ENCODE data around the gene DYNLT1.
"Not testable (repeated sequence)": the region's sequence is repeated elsewhere in the genome, so short reads cannot be mapped to it uniquely, and the experiment has no call there.

DYNLT1 gene

DNA sequence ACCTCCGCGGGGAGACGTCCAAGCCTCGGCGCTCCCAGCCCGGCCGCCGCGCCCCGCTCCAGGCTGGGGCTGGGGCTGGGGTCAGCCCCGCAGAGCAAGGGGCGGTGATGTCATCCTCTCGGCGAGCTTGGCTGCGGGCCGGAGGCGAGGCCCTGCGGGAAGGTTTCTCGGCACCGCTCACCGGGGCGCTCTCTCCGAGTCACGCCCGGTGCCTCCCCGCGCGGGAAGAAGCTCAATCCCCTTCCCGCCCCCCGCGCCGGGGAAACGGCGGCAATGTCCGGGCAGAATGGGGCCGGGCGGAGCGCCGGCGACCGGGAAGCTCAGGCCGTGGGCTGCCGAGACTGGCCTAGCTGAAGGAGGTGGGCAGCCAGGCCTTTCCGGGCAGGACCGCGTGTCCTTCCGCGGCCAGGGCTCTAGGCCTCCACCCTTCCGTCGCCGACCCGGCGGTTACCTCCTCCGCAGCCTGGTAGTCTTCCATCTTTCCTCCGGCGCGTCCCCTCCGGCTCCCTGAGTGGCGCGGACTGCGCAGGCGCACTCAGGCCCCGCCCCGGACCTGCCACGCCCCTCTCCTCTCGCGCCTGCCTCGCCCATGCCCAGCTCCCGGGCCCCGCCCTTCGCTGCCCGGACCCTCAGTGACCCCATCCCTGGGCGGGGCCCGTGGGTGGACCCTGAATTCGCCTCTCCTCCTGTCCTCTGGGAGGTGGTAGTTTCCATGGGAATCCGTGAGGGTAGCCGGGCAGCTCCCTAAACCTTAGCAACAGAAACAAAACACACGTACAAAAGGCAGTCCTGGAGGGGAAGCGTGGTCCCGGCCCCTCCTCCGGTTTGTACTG is at the start of gene DYNLT1:
Gene DYNLT1, minus strand, starts transcription at position 513 of the 833 bp plus-strand sequence. Its CDS starts 35 bp downstream, at position 478.
- intact Hi-C loops (cut with DNase I) = no loop called here
- DNase-seq = peak; percentile 63 to 96 (median 90)

- intact Hi-C loops (cut with DNase I) = no loop called here
- no peak for DNase-seq
Observed at GRCh38 chr6:158688860-158689259, 44.3 kb upstream of the DYNLT1 start.

- no peak for DNase-seq
- intact Hi-C loops (cut with DNase I) = no loop called here
Observed at GRCh38 chr6:158687506-158687905, 43.0 kb upstream of the DYNLT1 start.

DNA sequence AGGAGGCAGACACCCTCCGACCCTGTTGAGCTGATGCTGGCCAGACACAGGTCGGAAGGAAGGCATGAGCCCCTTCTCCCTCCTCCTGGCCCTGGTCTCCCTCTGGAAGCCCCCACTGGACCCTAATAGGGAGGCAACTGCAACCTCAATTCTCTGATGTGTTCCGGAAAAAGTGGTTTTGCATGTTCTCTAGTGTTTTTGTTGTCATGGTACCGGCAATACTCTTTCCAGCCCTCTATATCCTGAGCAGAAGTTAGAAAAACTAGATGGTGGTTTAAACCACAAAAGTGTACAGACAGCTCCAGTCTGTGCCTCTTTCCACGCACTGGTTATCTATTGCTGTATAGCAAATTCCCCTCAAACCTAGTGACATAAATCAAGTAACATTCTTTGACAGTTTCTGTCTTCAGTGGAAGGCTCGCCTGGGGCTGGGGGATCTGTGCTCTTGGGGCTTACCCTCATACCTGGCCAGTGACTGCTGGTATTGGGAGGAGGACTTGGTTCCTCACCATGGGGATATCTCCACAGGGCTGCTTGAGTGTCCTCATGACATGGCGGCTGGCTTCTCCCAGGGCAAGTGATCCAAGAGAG is 42.3 kb upstream of the DYNLT1 start:
- intact Hi-C loops (cut with DNase I) = no loop called here

DNA sequence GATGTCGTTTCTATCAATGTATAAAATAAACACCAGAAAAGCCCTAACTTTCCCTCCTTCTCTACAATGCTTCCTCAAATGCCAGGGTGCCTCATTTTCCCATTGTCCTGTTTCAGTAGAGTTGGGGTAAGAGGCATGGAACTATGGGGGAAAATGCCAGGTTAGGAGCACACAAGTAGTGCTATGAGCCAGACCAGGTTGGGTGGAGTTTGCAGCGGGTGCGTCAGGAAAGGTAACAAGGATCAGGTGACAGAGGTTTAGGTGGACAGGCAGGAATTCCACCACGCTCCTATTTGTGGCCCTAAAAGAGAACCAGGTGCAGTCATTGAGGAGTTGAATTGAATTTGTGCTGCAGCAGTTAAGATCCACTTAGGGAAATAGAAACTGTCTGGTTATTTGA is 41.8 kb upstream of the DYNLT1 start:
- no peak for DNase-seq
- intact Hi-C loops (cut with DNase I) = no loop called here

More for the DNA sequence above, 42.3 kb upstream of the DYNLT1 start:
- DNase-seq = no peak

GRCh38 chr6:158684745-158685324 is 40.3 kb upstream of the DYNLT1 start:
- DNase-seq = peak in 1 of 42 donors; percentile 18
- intact Hi-C loops (cut with DNase I) = no loop called here

DNA sequence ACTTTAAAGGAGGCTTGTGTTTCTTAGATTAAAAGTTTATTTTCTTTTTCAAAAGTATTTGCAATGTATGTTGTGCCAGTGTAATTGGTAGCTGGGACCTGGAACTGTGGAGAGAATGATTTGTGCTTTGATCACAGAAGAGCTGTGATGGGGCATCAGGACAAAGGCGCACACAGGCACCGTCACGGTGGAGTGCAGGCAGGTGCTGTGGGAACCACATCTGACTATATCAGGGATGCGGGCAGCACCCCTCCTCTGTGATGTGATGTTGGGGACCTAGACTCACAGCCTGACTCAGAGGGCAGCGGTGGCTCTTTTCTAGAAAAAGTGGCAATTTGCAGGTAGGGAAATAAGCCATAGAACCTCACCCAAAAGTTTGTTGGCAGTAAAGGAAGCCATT is 39.8 kb upstream of the DYNLT1 start:
- DNase-seq = peak in 1 of 42 donors; percentile 24
- intact Hi-C loops (cut with DNase I) = no loop called here

DNA sequence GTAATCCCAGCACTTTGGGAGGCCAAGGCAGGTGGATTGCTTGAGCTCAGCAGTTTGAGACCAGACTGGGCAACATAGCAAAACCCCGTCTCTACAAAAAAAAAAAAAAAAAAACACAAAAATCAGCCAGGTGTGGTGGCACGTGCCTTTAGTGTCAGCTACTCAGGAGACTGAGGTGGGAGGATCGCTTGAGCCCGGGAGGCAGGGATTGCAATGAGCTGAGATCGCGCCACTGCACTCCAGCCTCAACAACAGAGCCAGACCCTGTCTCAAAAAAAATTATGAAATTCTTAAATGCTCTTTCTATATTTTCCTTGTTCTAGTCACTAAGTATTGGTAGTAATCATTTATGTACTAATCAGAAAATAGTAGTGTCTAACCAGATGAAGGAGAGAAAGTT is 35.9 kb upstream of the DYNLT1 start:
- intact Hi-C loops (cut with DNase I) = no loop called here
- DNase-seq = no peak

DNA sequence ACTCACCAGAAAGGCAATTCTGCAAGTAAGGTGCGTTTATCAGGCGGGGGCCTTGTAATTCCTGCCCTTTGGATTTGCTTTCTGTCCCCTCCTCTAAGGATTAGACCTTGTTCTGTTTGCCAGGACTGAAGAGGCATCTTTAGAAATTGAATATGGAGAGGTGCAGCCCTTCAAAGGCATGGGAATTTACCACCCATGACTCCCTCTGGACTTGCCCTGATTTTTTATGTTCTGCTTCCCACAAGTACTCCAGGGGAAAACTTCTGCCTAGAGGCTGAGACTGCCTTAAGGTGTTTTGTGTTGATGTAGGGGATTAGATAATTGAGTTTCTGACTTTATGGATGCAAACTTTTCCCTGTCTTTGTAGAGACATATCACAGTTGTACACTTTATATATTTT is 35.5 kb upstream of the DYNLT1 start:
- no peak for DNase-seq
- intact Hi-C loops (cut with DNase I) = no loop called here

GRCh38 chr6:158677906-158678578 is 33.5 kb upstream of the DYNLT1 start:
- intact Hi-C loops (cut with DNase I) = no loop called here
- DNase-seq = no peak

GRCh38 chr6:158677094-158677493 is 32.6 kb upstream of the DYNLT1 start:
- DNase-seq; intact Hi-C loops (cut with DNase I): not testable (repeated sequence)

- peak in 1 of 42 donors; percentile 19 for DNase-seq
- intact Hi-C loops (cut with DNase I) = no loop called here
Observed at GRCh38 chr6:158674342-158675131, 30.0 kb upstream of the DYNLT1 start.

DNA sequence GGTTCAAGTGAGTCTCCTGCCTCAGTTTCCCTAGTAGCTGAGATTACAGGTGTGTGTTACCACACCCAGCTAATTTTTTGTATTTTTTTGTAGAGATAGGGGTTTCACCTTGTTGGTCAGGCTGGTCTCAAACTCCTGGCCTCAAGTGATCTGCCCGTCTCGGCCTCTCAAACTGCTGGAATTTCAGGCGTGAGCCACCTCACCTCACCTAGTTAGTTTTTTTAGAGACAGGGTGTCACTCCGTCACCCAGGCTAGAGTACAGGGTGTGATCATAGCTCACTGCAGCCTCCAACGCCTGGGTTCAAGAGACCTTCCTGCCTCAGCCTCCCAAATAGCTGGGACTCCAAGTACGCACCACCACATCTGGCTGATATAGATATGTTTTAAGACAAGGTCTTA is 28.2 kb upstream of the DYNLT1 start:
- intact Hi-C loops (cut with DNase I) = no loop called here
- peak in 1 of 42 donors; percentile 9 for DNase-seq

- DNase-seq; intact Hi-C loops (cut with DNase I): not testable (repeated sequence)
Observed at GRCh38 chr6:158672119-158672518, 27.6 kb upstream of the DYNLT1 start.

GRCh38 chr6:158669145-158670035 is 24.8 kb upstream of the DYNLT1 start:
- DNase-seq = no peak
- intact Hi-C loops (cut with DNase I) = no loop called here

GRCh38 chr6:158668707-158669103 is 24.2 kb upstream of the DYNLT1 start:
- intact Hi-C loops (cut with DNase I) = no loop called here
- DNase-seq = no peak

- intact Hi-C loops (cut with DNase I) = no loop called here
- no peak for DNase-seq
Observed at GRCh38 chr6:158667360-158667981, 22.9 kb upstream of the DYNLT1 start.

All from head of caudate nucleus (tissue), 42 donors.